Activated CD4-positive, alpha-beta T cell treated with anti-CD3 and anti-CD28 coated beads for 36 hours (primary cell): ENCODE data around the gene LIMS1. TPM values are rescaled to one million over a fixed set of nuclear protein-coding genes. Genes with fewer than 3 reads are reported as not detected.

Source experiments
- ATAC-seq: fragments of 200-7000 bp; cut with Tn5 transposase; one replicate; pipeline ENCODE4 v1.10.0; 2021; ENCODE audit warnings: mild to moderate bottlenecking, moderate library complexity
- CTCF ChIA-PET: fragments of 350-600 bp; sonication (Branson Sonifier 250); formaldehyde crosslinking; loops from one replicate; lab custom pipeline; 2021; ENCODE audit warnings: antibody characterized with exemption; lab: Charles Lee
- POLR2A ChIA-PET: fragments of 350-600 bp; sonication (Branson Sonifier 250); formaldehyde crosslinking; loops from one replicate; lab custom pipeline; 2021; ENCODE audit warnings: antibody characterized with exemption, inconsistent platforms; lab: Charles Lee
- DNase-seq: peaks from one replicate; pipeline ENCODE4 v3.0.0-alpha.2; 2020
- H3K27ac Mint-ChIP-seq: one replicate; pipeline ENCODE4 v1.8.0; 2021; ENCODE audit warnings: mixed read lengths
- H3K27me3 Mint-ChIP-seq: one replicate; pipeline ENCODE4 v1.8.0; 2021; ENCODE audit warnings: mixed read lengths
- H3K36me3 Mint-ChIP-seq: one replicate; pipeline ENCODE4 v1.8.0; 2021; ENCODE audit warnings: low read depth, mixed read lengths
- H3K4me1 Mint-ChIP-seq: one replicate; pipeline ENCODE4 v1.8.0; 2021; ENCODE audit warnings: mixed read lengths
- H3K4me3 Mint-ChIP-seq: one replicate; pipeline ENCODE4 v1.8.0; 2021; ENCODE audit warnings: mild to moderate bottlenecking, moderate library complexity, mixed read lengths
- H3K9me3 Mint-ChIP-seq: one replicate; pipeline ENCODE4 v1.8.0; 2021; ENCODE audit warnings: low read depth, mixed read lengths
- intact Hi-C, 2 experiments: fragments of 100-400 bp; cut with DNase I in 1 of 2; cut with micrococcal nuclease in 1 of 2; formaldehyde crosslinking; loops; one replicate each; pipeline versions ENCODE4 v1.14.2 to v1.15.1; 2022 to 2024; cut with DNase I, micrococcal nuclease
- total RNA-seq, 2 experiments: library from RNA; stranded (reverse); gene quantifications; one replicate each; pipeline ENCODE4 v1.2.3, GENCODE V29; 2021

Gene LIMS1
- total RNA-seq, 2 experiments from 2014 or later: 47.5 to 70.3 TPM

DNA sequence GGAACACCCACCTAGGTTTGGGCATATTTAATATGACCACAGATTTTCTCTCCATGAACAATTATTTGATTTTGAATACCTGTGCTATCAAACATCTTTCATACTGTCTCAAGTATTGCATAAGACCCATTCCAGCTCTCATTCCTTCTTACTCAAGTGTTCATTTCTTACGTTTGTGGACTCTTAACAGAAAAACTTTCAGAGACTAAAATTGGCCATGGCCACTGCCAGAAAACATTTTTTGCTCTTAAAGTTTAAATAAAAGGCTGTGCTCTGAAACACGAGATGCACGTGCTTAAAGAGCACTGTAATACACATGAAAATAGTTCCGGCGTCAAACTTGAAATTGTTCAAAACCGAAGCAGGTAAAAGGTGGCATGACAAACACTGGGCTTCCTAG lies 89.3 kb downstream of the LIMS1 start:
- no peak for ATAC-seq
- no peak for DNase-seq
- Mint-ChIP-seq H3K36me3 (peaks cover 3% of the 10 kb centered on the region), H3K27me3 (no peaks in the 10 kb centered on the region), H3K9me3 (no peaks in the 10 kb centered on the region), H3K27ac (peak overlapping the region; percentile 85), H3K4me1 (peaks cover 78% of the 10 kb centered on the region), H3K4me3 (peak overlapping the region; percentile 67)
- ChIA-PET POLR2A (no interaction called here), CTCF (interaction anchor here (0.6 to 11.6 kb wide), 3 partner anchors 12 to 18 kb away, joined by 3 to 119 read pairs (median 3); no protein-coding TSS in a partner anchor)
- intact Hi-C loops: loop anchor here in 1 of 2 experiments (5.0 kb wide), 2 partner anchors 91 to 176 kb away; partner anchors contain the start of genes GCC2 and LIMS1

DNA sequence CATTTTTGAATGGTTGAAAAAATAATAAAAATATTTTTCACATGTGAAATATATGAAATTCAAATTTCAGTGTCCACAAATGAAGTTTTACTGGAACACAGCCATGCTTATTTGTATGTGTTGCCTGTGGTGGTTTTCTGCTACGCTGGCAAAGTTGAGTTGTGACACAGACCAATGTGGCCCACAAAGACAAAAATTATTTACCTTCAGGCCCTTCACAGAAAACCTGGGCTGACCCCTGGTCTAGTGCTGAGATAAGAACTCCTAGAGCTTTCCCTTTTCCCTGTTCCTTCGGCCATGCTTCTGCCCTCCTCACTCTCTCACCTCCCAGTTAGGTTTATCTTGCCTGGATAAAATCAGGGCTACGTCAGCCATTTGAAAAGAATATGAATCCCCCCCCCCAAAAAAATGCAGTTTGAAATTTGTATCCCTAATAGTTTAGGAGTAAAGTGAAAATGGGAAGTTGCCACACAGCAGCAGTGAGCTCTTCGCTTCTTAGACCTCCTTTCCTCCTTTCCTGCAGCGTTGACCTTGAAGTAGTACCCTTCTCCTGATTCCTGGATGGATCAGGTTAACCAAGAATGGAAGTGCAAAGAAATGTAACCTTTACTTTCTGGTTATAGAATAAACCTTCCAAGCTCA lies 91.0 kb downstream of the LIMS1 start:
- H3K9me3 Mint-ChIP-seq: no peaks in the 10 kb centered on the region

DNA sequence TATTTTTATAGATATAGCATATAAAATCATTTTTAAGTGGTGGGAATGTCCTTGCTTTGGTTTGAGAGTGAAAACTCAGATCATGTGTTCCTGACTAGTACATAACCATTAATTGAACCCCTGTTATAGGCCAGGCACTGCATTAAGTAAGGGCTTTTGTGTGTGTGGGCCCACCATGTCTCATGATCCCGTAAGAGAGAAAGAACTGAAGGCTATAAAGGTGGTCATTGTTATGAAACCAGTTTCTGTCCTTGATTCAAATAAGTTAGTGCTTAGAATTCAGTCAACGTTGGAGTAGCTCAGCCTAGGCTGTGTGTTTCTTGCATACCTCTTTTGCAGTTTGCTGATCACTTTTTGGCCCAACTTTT lies 91.5 kb downstream of the LIMS1 start:
- Mint-ChIP-seq H3K4me3 (peak overlapping the region; percentile 54), H3K36me3 (peaks cover 10% of the 10 kb centered on the region), H3K27me3 (no peaks in the 10 kb centered on the region), H3K27ac (peak overlapping the region; percentile 71), H3K4me1 (peaks cover 79% of the 10 kb centered on the region), H3K9me3 (no peaks in the 10 kb centered on the region)
- intact Hi-C loops: loop anchor here in 1 of 2 experiments (5.0 kb wide), 1 partner anchor 34 kb away; no protein-coding TSS in a partner anchor
- ATAC-seq (no peak), DNase-seq (no peak)
- ChIA-PET CTCF (interaction anchor here (11.6 kb wide), 1 partner anchor 10 kb away, joined by 119 read pairs; no protein-coding TSS in a partner anchor), POLR2A (no interaction called here)

More for the DNA sequence above, 91.0 kb downstream of the LIMS1 start:
- ATAC-seq (no peak), DNase-seq (no peak)
- ChIA-PET CTCF (interaction anchor here (11.6 kb wide), 1 partner anchor 11 kb away, joined by 119 read pairs; no protein-coding TSS in a partner anchor), POLR2A (interaction anchor here (0.9 kb wide), 1 partner anchor 13 kb away, joined by 3 read pairs; no protein-coding TSS in a partner anchor)
- no peaks in the 10 kb centered on the region for H3K27me3 Mint-ChIP-seq
- H3K4me1 Mint-ChIP-seq: peaks cover 78% of the 10 kb centered on the region
- intact Hi-C loops: loop anchor here in 1 of 2 experiments (5.0 kb wide), 1 partner anchor 33 kb away; no protein-coding TSS in a partner anchor
- peak overlapping the region; percentile 71 for H3K27ac Mint-ChIP-seq
- peaks cover 9% of the 10 kb centered on the region for H3K36me3 Mint-ChIP-seq
- peak overlapping the region; percentile 54 for H3K4me3 Mint-ChIP-seq

DNA sequence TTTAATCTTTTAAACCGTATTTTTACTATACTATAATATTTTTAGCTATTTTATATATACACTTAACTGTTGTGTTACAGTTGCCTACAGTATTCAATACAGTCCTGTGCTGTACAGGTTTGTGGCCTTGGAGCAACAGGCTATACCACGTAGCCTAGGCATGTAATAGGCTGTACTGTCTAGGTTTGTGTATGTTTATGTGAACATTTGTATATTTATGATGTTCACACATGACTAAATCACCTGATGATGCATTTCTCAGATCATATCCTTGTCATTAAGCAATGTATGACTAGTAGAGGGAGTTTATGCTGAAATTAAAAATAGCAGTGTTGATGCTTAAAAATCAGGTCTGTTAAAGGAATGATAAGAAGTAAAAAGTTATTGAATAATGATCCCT lies 92.7 kb downstream of the LIMS1 start:
- no peaks in the 10 kb centered on the region for H3K27me3 Mint-ChIP-seq
- DNase-seq: no peak
- no peak overlapping the region for H3K4me3 Mint-ChIP-seq
- H3K4me1 Mint-ChIP-seq: peaks cover 82% of the 10 kb centered on the region
- H3K27ac Mint-ChIP-seq: no peak overlapping the region
- ChIA-PET CTCF (interaction anchor here (3.8 to 11.6 kb wide), 2 partner anchors 9 to 12 kb away, joined by 33 to 119 read pairs; no protein-coding TSS in a partner anchor), POLR2A (no interaction called here)
- peak; percentile 49 for ATAC-seq
- H3K9me3 Mint-ChIP-seq: no peaks in the 10 kb centered on the region
- intact Hi-C loops: loop anchor here in 1 of 2 experiments (5.0 kb wide), 1 partner anchor 35 kb away; no protein-coding TSS in a partner anchor
- peaks cover 12% of the 10 kb centered on the region for H3K36me3 Mint-ChIP-seq

DNA sequence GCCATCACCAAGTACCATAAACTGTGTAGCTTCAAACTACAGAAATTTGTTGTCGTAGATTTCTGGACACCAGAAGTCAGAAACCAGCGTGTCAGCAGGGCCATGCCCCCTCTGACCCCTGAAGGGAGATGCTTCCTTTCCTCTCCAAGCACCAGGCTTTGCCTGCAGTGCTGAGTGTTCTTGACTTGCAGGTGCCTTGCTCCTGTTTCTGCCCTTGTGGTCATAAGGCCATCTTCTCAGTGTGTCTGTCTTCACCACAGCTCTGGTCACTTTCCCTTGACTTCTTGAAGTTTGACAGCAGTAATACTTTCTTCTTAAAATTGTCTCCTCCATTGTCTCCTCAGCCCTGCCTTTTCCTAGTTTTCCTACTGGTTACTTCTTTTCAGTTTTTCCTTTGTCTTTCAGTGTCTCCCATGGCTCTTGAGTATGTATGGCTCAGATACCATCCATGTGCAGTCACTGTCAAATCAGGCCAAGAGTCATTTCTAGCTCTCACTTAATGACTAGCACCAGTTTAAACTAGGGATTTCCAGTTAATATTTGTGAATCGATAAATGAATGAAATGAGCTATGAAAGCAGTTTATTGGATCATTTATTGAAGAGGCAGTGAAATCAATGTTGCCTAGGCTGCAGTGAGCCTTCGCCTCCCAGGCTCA lies 93.8 kb downstream of the LIMS1 start:
- Mint-ChIP-seq H3K27me3 (no peaks in the 10 kb centered on the region), H3K4me1 (peaks cover 85% of the 10 kb centered on the region), H3K36me3 (peaks cover 12% of the 10 kb centered on the region), H3K27ac (peak overlapping the region; percentile 84), H3K4me3 (peak overlapping the region; percentile 20), H3K9me3 (no peaks in the 10 kb centered on the region)
- POLR2A ChIA-PET: interaction anchor here (1.7 kb wide), 1 partner anchor 16 kb away, joined by 10 read pairs; no protein-coding TSS in a partner anchor
- DNase-seq (no peak), ATAC-seq (no peak)
- intact Hi-C loops: loop anchor here in 1 of 2 experiments (5.0 kb wide), 1 partner anchor 36 kb away; no protein-coding TSS in a partner anchor
- CTCF ChIA-PET: interaction anchor here (0.9 to 11.6 kb wide), 5 partner anchors 8 to 91 kb away, joined by 4 to 119 read pairs (median 7); partner anchors contain the start of gene RANBP2

DNA sequence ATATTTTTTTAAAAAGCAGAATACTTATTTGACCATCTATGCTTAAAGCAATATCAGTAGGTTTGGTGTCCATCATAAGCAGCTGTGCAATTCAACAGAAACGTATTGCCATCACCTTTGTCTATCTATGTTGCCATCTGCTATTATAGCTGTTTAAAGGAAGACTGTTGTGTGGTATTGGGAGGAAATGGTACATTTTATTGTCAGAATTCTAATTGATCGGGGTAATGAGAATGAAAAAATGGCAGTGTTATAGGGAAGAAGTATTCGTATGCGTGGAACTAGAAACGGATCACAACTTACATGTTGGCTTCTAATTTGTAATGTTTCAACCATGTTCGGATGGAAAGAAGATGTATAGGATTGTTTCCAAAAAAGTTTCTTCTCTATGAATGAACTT lies 94.7 kb downstream of the LIMS1 start:
- Mint-ChIP-seq H3K27me3 (no peaks in the 10 kb centered on the region), H3K4me3 (peak overlapping the region; percentile 39), H3K9me3 (no peaks in the 10 kb centered on the region), H3K27ac (peak overlapping the region; percentile 84), H3K36me3 (peaks cover 12% of the 10 kb centered on the region), H3K4me1 (peaks cover 85% of the 10 kb centered on the region)
- ATAC-seq (no peak), DNase-seq (no peak)
- POLR2A ChIA-PET: interaction anchor here (0.7 to 1.7 kb wide), 4 partner anchors 10 to 17 kb away, joined by 3 to 10 read pairs (median 5); no protein-coding TSS in a partner anchor
- CTCF ChIA-PET: interaction anchor here (0.8 to 11.6 kb wide), 10 partner anchors 7 to 90 kb away, joined by 3 to 119 read pairs (median 4); partner anchors contain the start of gene RANBP2
- intact Hi-C loops: loop anchor here (1.0 to 5.0 kb wide), 3 partner anchors 8 to 37 kb away; no protein-coding TSS in a partner anchor

DNA sequence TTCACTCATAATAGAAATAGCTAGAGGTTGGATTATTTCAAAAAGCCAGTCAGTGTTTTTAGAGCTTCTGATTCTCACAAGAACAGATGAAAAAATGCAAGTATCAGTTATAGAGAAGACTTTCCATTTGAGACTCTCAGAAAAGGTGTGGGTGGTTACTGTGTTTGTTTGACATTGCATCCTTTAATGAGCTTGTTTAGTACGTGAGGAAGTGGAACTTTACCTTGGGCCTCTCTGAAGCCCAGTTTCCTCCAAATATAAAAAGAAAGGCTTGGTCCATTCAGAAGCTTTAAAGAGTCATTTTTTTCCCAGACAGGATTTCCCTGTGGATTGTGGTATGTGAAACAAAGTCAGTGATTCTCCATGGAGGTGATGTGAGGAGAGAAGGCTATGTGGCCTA lies 95.1 kb downstream of the LIMS1 start:
- H3K9me3 Mint-ChIP-seq: no peaks in the 10 kb centered on the region
- peak overlapping the region; percentile 84 for H3K27ac Mint-ChIP-seq
- no peak for DNase-seq
- peak overlapping the region; percentile 39 for H3K4me3 Mint-ChIP-seq
- ATAC-seq: peak; percentile 66
- intact Hi-C loops: loop anchor here (1.0 to 5.0 kb wide), 3 partner anchors 8 to 37 kb away; no protein-coding TSS in a partner anchor
- no peaks in the 10 kb centered on the region for H3K27me3 Mint-ChIP-seq
- CTCF ChIA-PET: interaction anchor here (0.6 to 11.6 kb wide), 10 partner anchors 7 to 310 kb away, joined by 3 to 119 read pairs (median 4); no protein-coding TSS in a partner anchor
- POLR2A ChIA-PET: interaction anchor here (0.6 to 1.7 kb wide), 5 partner anchors 11 to 87 kb away, joined by 3 to 10 read pairs (median 3); no protein-coding TSS in a partner anchor
- H3K4me1 Mint-ChIP-seq: peaks cover 84% of the 10 kb centered on the region
- peaks cover 12% of the 10 kb centered on the region for H3K36me3 Mint-ChIP-seq

DNA sequence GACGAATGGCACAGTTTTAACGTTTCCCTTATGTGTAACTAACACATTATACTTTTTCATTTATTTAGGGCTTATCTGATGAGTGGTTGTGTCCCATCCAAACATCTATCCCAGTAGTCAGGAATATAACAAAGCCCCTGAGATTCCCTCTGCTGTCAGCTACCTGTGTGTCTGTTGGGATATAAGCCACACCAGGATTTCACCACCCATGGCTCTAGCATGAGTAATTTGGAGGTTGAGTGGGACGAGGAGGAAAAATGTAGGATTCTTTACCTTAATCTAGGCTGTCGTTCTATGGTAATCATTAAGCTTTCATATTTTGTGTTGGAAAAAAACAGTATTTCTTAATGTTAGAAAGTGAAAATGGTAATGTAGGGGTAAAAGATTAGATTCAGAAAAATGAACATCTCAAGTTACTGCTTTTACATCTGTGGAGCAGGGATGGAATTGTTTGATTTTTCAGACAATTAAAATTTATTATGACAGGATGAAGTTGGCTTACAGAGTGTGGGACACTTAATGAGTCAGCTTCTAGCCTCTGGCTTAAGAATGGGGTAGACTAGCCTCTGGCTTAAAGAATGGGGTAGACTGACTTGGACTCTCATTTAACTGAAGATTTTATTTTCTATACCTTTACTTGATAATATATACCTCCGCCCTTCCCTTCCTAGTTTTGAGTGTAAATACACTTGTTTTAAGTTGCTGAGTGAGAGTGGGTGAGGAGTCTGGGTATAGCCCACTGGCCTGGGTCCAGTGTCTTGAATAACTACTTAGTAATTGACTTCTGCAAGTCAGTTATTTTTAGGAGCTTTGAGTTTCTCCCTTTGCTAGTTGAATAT lies 96.5 kb downstream of the LIMS1 start:
- CTCF ChIA-PET: interaction anchor here (0.6 to 2.2 kb wide), 5 partner anchors 9 to 89 kb away, joined by 3 to 7 read pairs (median 5); partner anchors contain the start of gene RANBP2
- intact Hi-C loops: no loop called here
- DNase-seq (no peak), ATAC-seq (no peak)
- H3K4me1 Mint-ChIP-seq: peaks cover 86% of the 10 kb centered on the region
- H3K4me3 Mint-ChIP-seq: no peak overlapping the region
- no peaks in the 10 kb centered on the region for H3K9me3 Mint-ChIP-seq
- H3K27me3 Mint-ChIP-seq: no peaks in the 10 kb centered on the region
- peak overlapping the region; percentile 84 for H3K27ac Mint-ChIP-seq
- peaks cover 12% of the 10 kb centered on the region for H3K36me3 Mint-ChIP-seq
- POLR2A ChIA-PET: interaction anchor here (0.6 kb wide), 1 partner anchor 98 kb away, joined by 3 read pairs; no protein-coding TSS in a partner anchor

DNA sequence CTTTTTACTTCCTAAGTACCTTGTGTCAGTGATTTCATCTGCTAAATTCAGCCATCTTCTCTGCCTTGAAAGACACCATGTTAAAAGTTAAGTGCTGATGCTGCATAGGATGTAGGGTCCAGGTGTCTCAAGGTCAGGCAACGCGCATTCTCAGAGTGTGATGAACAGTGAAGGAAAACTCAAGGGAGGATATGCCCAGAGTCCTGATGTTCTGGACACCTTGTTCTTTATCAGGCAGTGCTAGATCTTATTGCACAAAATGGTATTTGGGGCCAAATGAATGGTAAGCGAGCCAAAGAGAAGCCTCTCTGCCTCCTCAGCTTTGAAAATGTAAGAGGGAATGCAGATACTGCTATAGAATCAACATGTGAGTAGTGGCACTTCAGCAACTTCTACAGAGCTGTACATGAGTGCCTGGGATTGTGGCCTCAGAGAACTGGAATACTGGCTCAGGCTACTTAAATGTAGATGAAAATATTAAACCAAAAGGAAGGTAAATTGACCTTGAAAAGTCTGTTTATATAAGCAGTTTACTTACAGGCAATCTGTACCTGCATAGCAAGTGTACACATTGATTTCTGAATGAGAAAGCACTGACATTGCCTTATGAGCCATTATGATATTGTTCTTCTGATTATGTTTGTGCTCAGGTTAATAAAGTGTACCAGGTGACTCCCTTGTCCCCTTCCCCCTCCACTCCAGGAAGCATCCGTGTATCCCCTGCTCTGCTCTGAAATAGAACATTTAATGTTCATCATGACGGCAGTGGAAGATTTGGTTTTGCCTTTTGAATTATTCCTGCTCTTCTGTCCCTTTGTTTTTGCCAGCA lies 98.3 kb downstream of the LIMS1 start:
- intact Hi-C loops: no loop called here
- Mint-ChIP-seq H3K27me3 (no peaks in the 10 kb centered on the region), H3K36me3 (peaks cover 12% of the 10 kb centered on the region), H3K4me3 (no peak overlapping the region), H3K27ac (peak overlapping the region; percentile 59), H3K4me1 (peaks cover 90% of the 10 kb centered on the region), H3K9me3 (no peaks in the 10 kb centered on the region)
- ChIA-PET POLR2A (interaction anchor here (0.6 kb wide), 1 partner anchor 21 kb away, joined by 3 read pairs; no protein-coding TSS in a partner anchor), CTCF (interaction anchor here (1.4 to 6.5 kb wide), 6 partner anchors 8 to 27 kb away, joined by 3 to 119 read pairs (median 6); no protein-coding TSS in a partner anchor)
- no peak for DNase-seq
- no peak for ATAC-seq
